GM18505 (cell line): ENCODE data around the gene LGALS12.
A peak's percentile ranks its signal among the peaks of the same experiment; 100 is the strongest.

ENCODE experiments used
- ATAC-seq: cut with Tn5 transposase; IDR thresholded peaks from one replicate; pipeline ENCODE4 v1.9.1; 2021; ENCODE audit not compliant: unreplicated experiment
- POLR2A ChIP-seq: IDR thresholded peaks from 4 replicates; pipeline ENCODE4 v1.6.1; 2011; ENCODE audit warnings: borderline replicate concordance; ENCODE audit not compliant: insufficient read depth, insufficient read length; ENCODE audit errors: extremely low read depth

The LGALS12 gene

GRCh38 chr11:63551091-63551888, 45.4 kb downstream of the LGALS12 start:
- no peak for TF ChIP-seq POLR2A
- ATAC-seq: no peak

- no peak for ATAC-seq
- TF ChIP-seq POLR2A: no peak
Observed at GRCh38 chr11:63551889-63552266, 46.0 kb downstream of the LGALS12 start.

GRCh38 chr11:63552921-63553320, 47.0 kb downstream of the LGALS12 start:
- no peak for TF ChIP-seq POLR2A

GRCh38 chr11:63553759-63554158, 47.9 kb downstream of the LGALS12 start:
- TF ChIP-seq POLR2A: peak; percentile 54
- peak; percentile 64 for ATAC-seq

More at GRCh38 chr11:63552921-63553320, 47.0 kb downstream of the LGALS12 start:
- ATAC-seq: no peak

- no peak for ATAC-seq
- no peak for TF ChIP-seq POLR2A
Observed at GRCh38 chr11:63554877-63555223, 49.0 kb downstream of the LGALS12 start.

- TF ChIP-seq POLR2A: no peak
Observed at GRCh38 chr11:63556404-63557013, 50.6 kb downstream of the LGALS12 start.

GRCh38 chr11:63557570-63557969, 51.7 kb downstream of the LGALS12 start:
- no peak for TF ChIP-seq POLR2A
- no peak for ATAC-seq

More at GRCh38 chr11:63556404-63557013, 50.6 kb downstream of the LGALS12 start:
- no peak for ATAC-seq

- no peak for ATAC-seq
- no peak for TF ChIP-seq POLR2A
Observed at GRCh38 chr11:63558459-63559157, 52.7 kb downstream of the LGALS12 start.

- ATAC-seq: no peak
- TF ChIP-seq POLR2A: no peak
Observed at GRCh38 chr11:63560506-63561180, 54.8 kb downstream of the LGALS12 start.

GRCh38 chr11:63563201-63564055, 57.5 kb downstream of the LGALS12 start, which contains the start of gene PLAAT2:
PLAAT2 (minus strand) TSS chr11:63563379; CDS start chr11:63563324, 55 bp downstream.
- no peak for ATAC-seq
- no peak for TF ChIP-seq POLR2A

- peak; percentile 45 for ATAC-seq
- no peak for TF ChIP-seq POLR2A
Observed at GRCh38 chr11:63564056-63564774, 58.3 kb downstream of the LGALS12 start.
